ENCODE measurements around the gene TNFSF9.

The TNFSF9 gene

GRCh38 chr19:6530386-6531162, at the start of gene TNFSF9:
TNFSF9 (plus strand) TSS chr19:6531026; CDS start chr19:6531037, 11 bp downstream.
- Histone ChIP-seq H3K27ac (ENCODE audit: low read depth, low read length) (peak within 1 kb of the TSS; percentile 42), H3K4me1 (ENCODE audit: control insufficient read depth in 1 of 2, insufficient read depth in 2 of 2, low read length in 2 of 2) (peaks cover 13 to 19% of the 10 kb centered on the region in 2 donors), H3K9me3 (ENCODE audit: control insufficient read depth in 1 of 2, low read length in 2 of 2) (no peaks in the 10 kb centered on the region), H3K9ac (ENCODE audit: low read depth in 1 of 2, low read length in 2 of 2) (peak within 1 kb of the TSS; percentile 51 to 83), H3K27me3 (ENCODE audit: control insufficient read depth in 1 of 2, insufficient read depth in 2 of 2, low read length in 2 of 2) (peaks cover 20 to 25% of the 10 kb centered on the region in 2 donors), H3K36me3 (ENCODE audit: control insufficient read depth in 1 of 2, insufficient read depth in 2 of 2, low read length in 2 of 2) (no peaks in the 10 kb centered on the region), H3K4me3 (ENCODE audit: low read depth in 1 of 2, low read length in 2 of 2) (peak within 1 kb of the TSS; percentile 73 to 76)

- H3K9me3 ChIP-seq (ENCODE audit: control insufficient read depth in 1 of 2, low read length in 2 of 2) = no peaks in the 10 kb centered on the region
- peak within 1 kb of the TSS; percentile 11 for H3K27ac ChIP-seq (ENCODE audit: low read depth, low read length)
- H3K36me3 ChIP-seq (ENCODE audit: control insufficient read depth in 1 of 2, insufficient read depth in 2 of 2, low read length in 2 of 2) = peaks cover 0 to 4% of the 10 kb centered on the region in 2 donors
- no peaks in the 10 kb centered on the region for H3K4me1 ChIP-seq (ENCODE audit: control insufficient read depth in 1 of 2, insufficient read depth in 2 of 2, low read length in 2 of 2)
- peaks cover 0 to 2% of the 10 kb centered on the region in 2 donors for H3K27me3 ChIP-seq (ENCODE audit: control insufficient read depth in 1 of 2, insufficient read depth in 2 of 2, low read length in 2 of 2)
- H3K4me3 ChIP-seq (ENCODE audit: low read depth in 1 of 2, low read length in 2 of 2) = peak within 1 kb of the TSS; percentile 50 to 68
- peak within 1 kb of the TSS; percentile 57 to 74 for H3K9ac ChIP-seq (ENCODE audit: low read depth in 1 of 2, low read length in 2 of 2)
Observed at GRCh38 chr19:6481541-6482342, 49.1 kb upstream of the TNFSF9 start, which contains the start of gene DENND1C. DENND1C (minus strand) TSS chr19:6481787; CDS start chr19:6481695, 92 bp downstream.

DNA sequence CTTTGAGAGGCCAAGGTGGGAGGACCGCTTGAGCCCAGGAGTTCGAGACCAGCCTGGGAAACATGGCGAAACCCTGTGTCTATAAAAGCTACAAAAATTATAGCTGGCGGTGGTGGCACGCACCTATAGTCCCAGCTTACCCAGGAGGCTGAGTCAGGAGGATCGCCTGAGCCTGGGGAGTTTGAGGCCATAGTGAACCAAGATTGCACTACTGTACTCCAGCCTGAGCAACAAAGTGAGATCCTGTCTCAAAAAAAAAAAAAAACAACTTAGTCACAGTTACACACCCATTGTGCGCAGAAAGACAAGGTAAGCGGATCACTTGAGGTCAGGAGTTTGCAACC, 48.5 kb upstream of the TNFSF9 start:
- Histone ChIP-seq H3K36me3 (ENCODE audit: control insufficient read depth in 1 of 2, insufficient read depth in 2 of 2, low read length in 2 of 2) (no peaks in the 10 kb centered on the region), H3K4me3 (ENCODE audit: low read depth in 1 of 2, low read length in 2 of 2) (peak overlapping the region in 1 of 2 donors; percentile 68), H3K27ac (ENCODE audit: low read depth, low read length) (no peak overlapping the region), H3K9ac (ENCODE audit: low read depth in 1 of 2, low read length in 2 of 2) (peak overlapping the region in 1 of 2 donors; percentile 74), H3K27me3 (ENCODE audit: control insufficient read depth in 1 of 2, insufficient read depth in 2 of 2, low read length in 2 of 2) (peaks cover 0 to 2% of the 10 kb centered on the region in 2 donors), H3K4me1 (ENCODE audit: control insufficient read depth in 1 of 2, insufficient read depth in 2 of 2, low read length in 2 of 2) (no peaks in the 10 kb centered on the region), H3K9me3 (ENCODE audit: control insufficient read depth in 1 of 2, low read length in 2 of 2) (no peaks in the 10 kb centered on the region)

- Histone ChIP-seq H3K27ac (ENCODE audit: low read depth, low read length) (no peak overlapping the region), H3K9me3 (ENCODE audit: control insufficient read depth in 1 of 2, low read length in 2 of 2) (no peaks in the 10 kb centered on the region), H3K36me3 (ENCODE audit: control insufficient read depth in 1 of 2, insufficient read depth in 2 of 2, low read length in 2 of 2) (no peaks in the 10 kb centered on the region), H3K4me3 (ENCODE audit: low read depth in 1 of 2, low read length in 2 of 2) (no peak overlapping the region), H3K27me3 (ENCODE audit: control insufficient read depth in 1 of 2, insufficient read depth in 2 of 2, low read length in 2 of 2) (peaks cover 0 to 2% of the 10 kb centered on the region in 2 donors), H3K9ac (ENCODE audit: low read depth in 1 of 2, low read length in 2 of 2) (no peak overlapping the region), H3K4me1 (ENCODE audit: control insufficient read depth in 1 of 2, insufficient read depth in 2 of 2, low read length in 2 of 2) (no peaks in the 10 kb centered on the region)
Observed at GRCh38 chr19:6483235-6483634, 47.6 kb upstream of the TNFSF9 start.

- no peaks in the 10 kb centered on the region for H3K9me3 ChIP-seq (ENCODE audit: control insufficient read depth in 1 of 2, low read length in 2 of 2)
Observed at GRCh38 chr19:6484230-6484629, 46.6 kb upstream of the TNFSF9 start.

GRCh38 chr19:6484831-6485230, 46.0 kb upstream of the TNFSF9 start:
- Histone ChIP-seq H3K27me3 (ENCODE audit: control insufficient read depth in 1 of 2, insufficient read depth in 2 of 2, low read length in 2 of 2) (peaks cover 2 to 5% of the 10 kb centered on the region in 2 donors), H3K4me1 (ENCODE audit: control insufficient read depth in 1 of 2, insufficient read depth in 2 of 2, low read length in 2 of 2) (no peaks in the 10 kb centered on the region), H3K36me3 (ENCODE audit: control insufficient read depth in 1 of 2, insufficient read depth in 2 of 2, low read length in 2 of 2) (no peaks in the 10 kb centered on the region), H3K9me3 (ENCODE audit: control insufficient read depth in 1 of 2, low read length in 2 of 2) (no peaks in the 10 kb centered on the region), H3K9ac (ENCODE audit: low read depth in 1 of 2, low read length in 2 of 2) (no peak overlapping the region), H3K27ac (ENCODE audit: low read depth, low read length) (no peak overlapping the region), H3K4me3 (ENCODE audit: low read depth in 1 of 2, low read length in 2 of 2) (no peak overlapping the region)

More at GRCh38 chr19:6484230-6484629, 46.6 kb upstream of the TNFSF9 start:
- no peak overlapping the region for H3K4me3 ChIP-seq (ENCODE audit: low read depth in 1 of 2, low read length in 2 of 2)
- H3K9ac ChIP-seq (ENCODE audit: low read depth in 1 of 2, low read length in 2 of 2) = no peak overlapping the region
- H3K4me1 ChIP-seq (ENCODE audit: control insufficient read depth in 1 of 2, insufficient read depth in 2 of 2, low read length in 2 of 2) = no peaks in the 10 kb centered on the region
- no peaks in the 10 kb centered on the region for H3K36me3 ChIP-seq (ENCODE audit: control insufficient read depth in 1 of 2, insufficient read depth in 2 of 2, low read length in 2 of 2)
- peaks cover 0 to 2% of the 10 kb centered on the region in 2 donors for H3K27me3 ChIP-seq (ENCODE audit: control insufficient read depth in 1 of 2, insufficient read depth in 2 of 2, low read length in 2 of 2)
- H3K27ac ChIP-seq (ENCODE audit: low read depth, low read length) = no peak overlapping the region

GRCh38 chr19:6489278-6490061, 41.4 kb upstream of the TNFSF9 start:
- Histone ChIP-seq H3K36me3 (ENCODE audit: control insufficient read depth in 1 of 2, insufficient read depth in 2 of 2, low read length in 2 of 2) (no peaks in the 10 kb centered on the region), H3K4me1 (ENCODE audit: control insufficient read depth in 1 of 2, insufficient read depth in 2 of 2, low read length in 2 of 2) (no peaks in the 10 kb centered on the region), H3K9me3 (ENCODE audit: control insufficient read depth in 1 of 2, low read length in 2 of 2) (no peaks in the 10 kb centered on the region), H3K9ac (ENCODE audit: low read depth in 1 of 2, low read length in 2 of 2) (peak overlapping the region in 1 of 2 donors; percentile 6), H3K27me3 (ENCODE audit: control insufficient read depth in 1 of 2, insufficient read depth in 2 of 2, low read length in 2 of 2) (peaks cover 0 to 5% of the 10 kb centered on the region in 2 donors), H3K27ac (ENCODE audit: low read depth, low read length) (no peak overlapping the region), H3K4me3 (ENCODE audit: low read depth in 1 of 2, low read length in 2 of 2) (peak overlapping the region; percentile 36 to 54)

DNA sequence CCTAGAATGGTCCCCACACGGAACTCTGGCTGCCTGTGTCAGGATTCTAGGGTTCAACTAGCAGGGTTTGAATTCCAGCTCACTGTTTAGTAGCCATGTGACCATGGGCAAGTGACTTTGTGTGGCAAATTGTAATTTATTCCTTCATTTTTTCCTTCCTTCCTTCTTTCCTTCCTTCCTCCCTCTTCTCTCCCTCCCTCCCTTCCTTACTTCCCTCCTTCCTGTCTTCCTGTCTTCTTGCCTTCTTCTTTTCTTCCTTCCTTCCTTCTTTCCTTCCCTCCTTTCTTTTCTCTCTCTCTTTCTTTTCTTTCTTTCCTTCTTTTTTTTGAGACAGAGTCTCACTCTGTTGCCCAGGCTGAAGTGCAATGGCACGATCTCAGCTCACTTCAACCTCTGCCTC, 40.7 kb upstream of the TNFSF9 start:
- no peaks in the 10 kb centered on the region for H3K36me3 ChIP-seq (ENCODE audit: control insufficient read depth in 1 of 2, insufficient read depth in 2 of 2, low read length in 2 of 2)
- H3K4me1 ChIP-seq (ENCODE audit: control insufficient read depth in 1 of 2, insufficient read depth in 2 of 2, low read length in 2 of 2) = no peaks in the 10 kb centered on the region
- H3K9ac ChIP-seq (ENCODE audit: low read depth in 1 of 2, low read length in 2 of 2) = no peak overlapping the region
- H3K9me3 ChIP-seq (ENCODE audit: control insufficient read depth in 1 of 2, low read length in 2 of 2) = no peaks in the 10 kb centered on the region
- H3K4me3 ChIP-seq (ENCODE audit: low read depth in 1 of 2, low read length in 2 of 2) = peak overlapping the region; percentile 36 to 54
- peaks cover 0 to 5% of the 10 kb centered on the region in 2 donors for H3K27me3 ChIP-seq (ENCODE audit: control insufficient read depth in 1 of 2, insufficient read depth in 2 of 2, low read length in 2 of 2)
- no peak overlapping the region for H3K27ac ChIP-seq (ENCODE audit: low read depth, low read length)

DNA sequence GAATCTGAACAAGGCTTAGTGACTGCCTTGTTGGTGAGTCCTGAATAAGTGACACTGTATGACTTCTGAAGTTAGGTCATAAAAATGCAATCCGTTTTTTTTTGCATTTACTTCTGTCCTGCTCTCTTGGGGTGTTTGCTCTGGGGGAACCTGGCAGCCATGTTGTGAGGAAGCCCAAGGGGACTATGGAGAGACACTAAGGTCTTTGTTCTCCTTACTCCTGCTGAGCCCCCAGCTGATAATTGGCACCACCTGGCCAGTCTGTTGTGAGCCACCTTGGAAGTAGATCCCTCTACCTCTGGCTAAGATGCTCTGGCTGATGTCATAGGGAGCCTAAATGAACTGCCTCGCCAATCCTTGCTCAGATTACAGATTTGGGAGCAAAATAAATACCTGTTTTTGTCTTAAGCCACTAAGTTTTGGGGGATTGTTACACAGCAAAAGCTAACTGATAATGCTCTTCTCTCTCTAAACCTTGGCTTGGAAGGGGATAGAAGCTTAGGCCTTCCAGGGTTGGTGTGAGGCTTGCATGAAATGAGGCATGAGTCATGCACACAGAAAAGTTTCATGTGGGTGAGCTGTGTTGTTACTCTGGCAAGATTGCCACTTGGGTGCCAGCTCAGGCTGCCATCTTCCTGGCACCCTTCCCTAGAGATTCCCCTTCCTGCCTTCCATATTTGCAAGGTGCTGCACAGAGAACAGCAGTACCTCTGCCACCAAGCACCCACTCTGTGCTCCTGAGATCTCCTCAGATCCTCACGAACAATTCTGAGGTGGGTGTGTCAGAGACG, 38.8 kb upstream of the TNFSF9 start:
- H3K4me3 ChIP-seq (ENCODE audit: low read depth in 1 of 2, low read length in 2 of 2) = no peak overlapping the region

More for the DNA sequence above, 38.8 kb upstream of the TNFSF9 start:
- Histone ChIP-seq H3K4me1 (ENCODE audit: control insufficient read depth in 1 of 2, insufficient read depth in 2 of 2, low read length in 2 of 2) (no peaks in the 10 kb centered on the region), H3K27ac (ENCODE audit: low read depth, low read length) (no peak overlapping the region), H3K9ac (ENCODE audit: low read depth in 1 of 2, low read length in 2 of 2) (no peak overlapping the region), H3K36me3 (ENCODE audit: control insufficient read depth in 1 of 2, insufficient read depth in 2 of 2, low read length in 2 of 2) (no peaks in the 10 kb centered on the region), H3K27me3 (ENCODE audit: control insufficient read depth in 1 of 2, insufficient read depth in 2 of 2, low read length in 2 of 2) (peaks cover 0 to 5% of the 10 kb centered on the region in 2 donors), H3K9me3 (ENCODE audit: control insufficient read depth in 1 of 2, low read length in 2 of 2) (no peaks in the 10 kb centered on the region)

Data from duodenal mucosa (tissue), 2 donors.